B cell (primary cell): ENCODE data around the gene MAP3K7. TPM values are rescaled to one million over a fixed set of nuclear protein-coding genes. Genes with fewer than 3 reads are reported as not detected.

Experiments
- ATAC-seq: fragments of 200-7000 bp; cut with Tn5 transposase; one replicate; pipeline ENCODE4 v1.10.0; 2021; ENCODE audit warnings: low read depth, mild to moderate bottlenecking, moderate number of reproducible peaks, moderate library complexity
- CTCF ChIA-PET: fragments of 350-600 bp; sonication (Branson Sonifier 250); formaldehyde crosslinking; loops from one replicate; lab custom pipeline; 2021; ENCODE audit warnings: antibody characterized with exemption, inconsistent platforms; lab: Charles Lee
- POLR2A ChIA-PET: fragments of 350-600 bp; sonication (Branson Sonifier 250); formaldehyde crosslinking; loops from one replicate; lab custom pipeline; 2021; ENCODE audit warnings: antibody characterized with exemption; lab: Charles Lee
- DNase-seq: peaks from one replicate; pipeline ENCODE4 v3.0.0; 2013
- H2AFZ ChIP-seq: 2 replicates; pipeline ENCODE4 v1.6.1; 2012; ENCODE audit warnings: mild to moderate bottlenecking, low read depth, low read length; ENCODE audit not compliant: insufficient read depth, poor library complexity, severe bottlenecking
- H3K27ac ChIP-seq, 2 donors: 1 replicate in 1 of 2; 2 replicates in 1 of 2; pipeline ENCODE4 v1.5.1; 2012 to 2013; ENCODE audit warnings: low read length in 2 of 2, mild to moderate bottlenecking in 2 of 2, moderate library complexity in 1 of 2
- H3K27me3 ChIP-seq, 4 experiments: fragments of 200-600 bp in 1 of 4; sonication (generic) in 1 of 4; replicated peaks in 1 of 4; 1 replicate in 2 of 4; 2 replicates in 2 of 4; pipeline versions ENCODE4 v1.6.1 to v1.7.0; 2013 to 2016; ENCODE audit warnings: low read length in 3 of 4, mild to moderate bottlenecking in 2 of 4, mixed read lengths in 1 of 4, moderate library complexity in 1 of 4; ENCODE audit not compliant: insufficient read depth in 4 of 4, control insufficient read depth in 3 of 4; ENCODE audit errors: control extremely low read depth in 1 of 4
- H3K36me3 ChIP-seq, 2 experiments: replicated peaks in 1 of 2; 1 replicate in 1 of 2; 2 replicates in 1 of 2; pipeline versions ENCODE4 v1.6.1 to v1.7.1; 2013; ENCODE audit warnings: low read length in 1 of 2; ENCODE audit not compliant: insufficient read depth in 2 of 2, control insufficient read depth in 1 of 2; ENCODE audit errors: control extremely low read depth in 1 of 2, extremely low read depth in 1 of 2
- H3K4me1 ChIP-seq, 2 donors: fragments of 200-600 bp in 1 of 2; sonication (generic) in 1 of 2; 1 replicate in 1 of 2; 2 replicates in 1 of 2; pipeline versions ENCODE4 v1.5.1 to v1.6.1; 2013 to 2017; ENCODE audit warnings: low read length in 2 of 2; ENCODE audit not compliant: control insufficient read depth in 2 of 2, insufficient read depth in 2 of 2
- H3K4me2 ChIP-seq: replicated peaks from 2 replicates; pipeline ENCODE3; 2012; ENCODE audit warnings: mild to moderate bottlenecking, low read depth, low read length; ENCODE audit not compliant: poor library complexity, severe bottlenecking
- H3K4me3 ChIP-seq, 5 experiments: fragments of 200-600 bp in 1 of 5; sonication (generic) in 1 of 5; 1 replicate in 3 of 5; 2 replicates in 2 of 5; pipeline versions ENCODE4 v1.5.1 to v1.7.0; 2011 to 2016; ENCODE audit warnings: low read length in 4 of 5, mild to moderate bottlenecking in 4 of 5, low read depth in 2 of 5, control low read depth in 1 of 5, moderate library complexity in 1 of 5; ENCODE audit not compliant: insufficient read depth in 1 of 5; ENCODE audit errors: control extremely low read depth in 1 of 5, extremely low read depth in 1 of 5
- H3K79me2 ChIP-seq: fragments of 200-600 bp; sonication (generic); one replicate; pipeline ENCODE4 v1.6.0; 2016; ENCODE audit warnings: low read length; ENCODE audit not compliant: control insufficient read depth, insufficient read depth
- H3K9ac ChIP-seq: fragments of 200-600 bp; sonication (generic); 2 replicates; pipeline ENCODE4 v1.6.1; 2017; ENCODE audit warnings: mild to moderate bottlenecking, low read length, moderate library complexity
- H3K9me3 ChIP-seq, 3 donors: one replicate each; pipeline versions ENCODE4 v1.6.1 to v1.7.1; 2013; ENCODE audit warnings: low read length in 2 of 3; ENCODE audit not compliant: control insufficient read depth in 2 of 3, insufficient read depth in 1 of 3; ENCODE audit errors: control extremely low read depth in 1 of 3
- H4K20me1 ChIP-seq: 2 replicates; pipeline ENCODE4 v1.6.0; 2012; ENCODE audit warnings: mild to moderate bottlenecking, low read length; ENCODE audit not compliant: insufficient read depth, control insufficient read depth, poor library complexity, severe bottlenecking
- H3K27ac Mint-ChIP-seq: one replicate; pipeline ENCODE4 v1.8.0; 2021; ENCODE audit warnings: mixed read lengths
- H3K27me3 Mint-ChIP-seq: one replicate; pipeline ENCODE4 v1.8.0; 2021; ENCODE audit warnings: mixed read lengths
- H3K4me1 Mint-ChIP-seq: one replicate; pipeline ENCODE4 v1.8.0; 2021; ENCODE audit warnings: mixed read lengths
- H3K4me3 Mint-ChIP-seq: one replicate; pipeline ENCODE4 v1.8.0; 2021; ENCODE audit warnings: mixed read lengths
- H3K9me3 Mint-ChIP-seq: one replicate; pipeline ENCODE4 v1.8.0; 2022; ENCODE audit warnings: mixed read lengths; ENCODE audit not compliant: insufficient read depth
- EZH2 ChIP-seq: IDR thresholded peaks from 2 replicates; pipeline ENCODE4 v1.6.1; 2012; ENCODE audit warnings: borderline replicate concordance, low read depth, mild to moderate bottlenecking, moderate library complexity, low read length; ENCODE audit not compliant: insufficient read depth, poor library complexity, severe bottlenecking
- WGBS: methylation state at CpG from one replicate; pipeline ENCODE4 v1.1.5; 2013; ENCODE audit warnings: missing lambda C conversion rate; ENCODE audit not compliant: insufficient coverage; 5-methylcytosine and 5-hydroxymethylcytosine counted together
- intact Hi-C: fragments of 100-400 bp; cut with micrococcal nuclease; formaldehyde crosslinking; loops from one replicate; pipeline ENCODE4 v1.10.0; 2022
- polyA plus RNA-seq: library from polyadenylated mRNA; depleted of rRNA; stranded (reverse); fragments of >200 nt; gene quantifications from 2 replicates; pipeline ENCODE4 v1.2.3, GENCODE V29; 2012
- total RNA-seq, 2 donors: library from RNA; stranded (reverse); fragments of 120-200 nt in 1 of 2; gene quantifications; 1 replicate in 1 of 2; 2 replicates in 1 of 2; pipeline versions ENCODE4 v1.2.3 to v1.2.4, GENCODE V29; 2013 to 2022
- TF ChIP-seq, protein P1 (sequence below): fragments of 200-600 bp; IDR thresholded peaks from one replicate; pipeline ENCODE4 v1.8.0; 2022; ENCODE audit warnings: antibody characterized with exemption, mild to moderate bottlenecking

MAP3K7 gene
- total and polyA plus RNA-seq, 2 donors (not counting 1 experiment from before 2014, with no cell fraction given): 15.0 to 32.8 TPM

DNA sequence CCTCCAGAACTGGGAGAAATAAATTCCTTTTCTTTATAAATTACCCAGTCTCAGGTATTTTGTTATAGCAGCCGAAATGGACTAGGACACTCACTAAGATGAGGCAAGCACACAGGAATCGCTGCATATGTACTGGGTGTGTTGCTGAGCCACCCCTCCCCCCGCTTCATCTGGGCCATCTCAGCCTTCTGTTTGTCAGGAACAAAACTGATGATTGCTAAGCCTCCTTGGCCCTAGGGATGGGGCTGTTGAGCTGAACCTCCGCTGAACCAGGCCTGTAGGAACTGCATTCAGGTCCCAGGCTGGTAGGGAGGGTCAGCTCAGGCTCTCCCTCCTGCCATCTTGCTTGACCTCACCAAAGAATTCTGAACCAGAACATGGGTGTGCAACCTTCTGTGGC, 108.6 kb downstream of the MAP3K7 start:
- no peaks in the 10 kb centered on the region for H3K27me3 Mint-ChIP-seq
- Histone ChIP-seq H2AFZ (no peak overlapping the region), H3K36me3 (no peaks in the 10 kb centered on the region), H3K27ac (no peak overlapping the region), H3K4me3 (no peak overlapping the region), H3K4me2 (peak overlapping the region; percentile 67), H3K4me1 (peaks cover 15 to 20% of the 10 kb centered on the region in 2 donors), H3K9ac (no peak overlapping the region), H3K79me2 (peaks cover 51% of the 10 kb centered on the region), H4K20me1 (peaks cover 5% of the 10 kb centered on the region), H3K27me3 (no peaks in the 10 kb centered on the region), H3K9me3 (no peaks in the 10 kb centered on the region)
- ATAC-seq (no peak), DNase-seq (peak; percentile 22)
- H3K27ac Mint-ChIP-seq: peak overlapping the region; percentile 15
- CTCF ChIA-PET: interaction anchor here (0.8 to 9.3 kb wide), 33 partner anchors 8 to 1106 kb away, joined by 3 to 206 read pairs (median 6); no protein-coding TSS in a partner anchor
- TF ChIP-seq EZH2: no peak
- TF ChIP-seq, protein P1, sequence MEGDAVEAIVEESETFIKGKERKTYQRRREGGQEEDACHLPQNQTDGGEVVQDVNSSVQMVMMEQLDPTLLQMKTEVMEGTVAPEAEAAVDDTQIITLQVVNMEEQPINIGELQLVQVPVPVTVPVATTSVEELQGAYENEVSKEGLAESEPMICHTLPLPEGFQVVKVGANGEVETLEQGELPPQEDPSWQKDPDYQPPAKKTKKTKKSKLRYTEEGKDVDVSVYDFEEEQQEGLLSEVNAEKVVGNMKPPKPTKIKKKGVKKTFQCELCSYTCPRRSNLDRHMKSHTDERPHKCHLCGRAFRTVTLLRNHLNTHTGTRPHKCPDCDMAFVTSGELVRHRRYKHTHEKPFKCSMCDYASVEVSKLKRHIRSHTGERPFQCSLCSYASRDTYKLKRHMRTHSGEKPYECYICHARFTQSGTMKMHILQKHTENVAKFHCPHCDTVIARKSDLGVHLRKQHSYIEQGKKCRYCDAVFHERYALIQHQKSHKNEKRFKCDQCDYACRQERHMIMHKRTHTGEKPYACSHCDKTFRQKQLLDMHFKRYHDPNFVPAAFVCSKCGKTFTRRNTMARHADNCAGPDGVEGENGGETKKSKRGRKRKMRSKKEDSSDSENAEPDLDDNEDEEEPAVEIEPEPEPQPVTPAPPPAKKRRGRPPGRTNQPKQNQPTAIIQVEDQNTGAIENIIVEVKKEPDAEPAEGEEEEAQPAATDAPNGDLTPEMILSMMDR: no peak
- H3K4me3 Mint-ChIP-seq: no peak overlapping the region
- peaks cover 24% of the 10 kb centered on the region for H3K4me1 Mint-ChIP-seq
- intact Hi-C loops: loop anchor here (2.0 to 10.0 kb wide), 5 partner anchors 51 to 1045 kb away; partner anchors contain the start of genes ANKRD6 and CASP8AP2
- POLR2A ChIA-PET: no interaction called here
- H3K9me3 Mint-ChIP-seq: no peaks in the 10 kb centered on the region
- WGBS: 96% methylated on average over 4 of the region's 4 CpGs

DNA sequence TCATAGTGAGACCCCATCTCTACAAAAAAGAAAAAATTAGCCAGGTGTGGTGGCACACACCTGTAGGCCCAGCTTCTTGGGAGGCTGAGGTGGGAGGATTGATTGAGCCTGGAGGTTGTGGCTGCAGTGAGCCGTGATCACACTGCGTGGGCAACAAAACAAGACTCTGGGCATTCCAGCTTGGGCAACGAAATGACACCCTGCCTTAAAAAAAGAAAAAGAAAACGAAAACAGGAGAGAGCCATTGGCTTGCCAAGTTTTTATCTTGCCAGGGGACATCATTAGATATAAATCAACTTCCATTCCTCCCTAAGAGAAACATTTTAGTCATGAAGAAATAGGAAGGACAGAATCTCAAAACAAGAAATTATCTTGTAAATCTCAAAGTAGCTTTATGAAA, 109.5 kb downstream of the MAP3K7 start:
- H3K4me2 ChIP-seq: no peak overlapping the region
- Mint-ChIP-seq H3K27ac (no peak overlapping the region), H3K4me3 (no peak overlapping the region), H3K4me1 (peaks cover 27% of the 10 kb centered on the region), H3K9me3 (no peaks in the 10 kb centered on the region), H3K27me3 (no peaks in the 10 kb centered on the region)
- ChIA-PET CTCF (interaction anchor here (0.7 to 9.3 kb wide), 19 partner anchors 17 to 536 kb away, joined by 3 to 206 read pairs (median 3); no protein-coding TSS in a partner anchor), POLR2A (no interaction called here)
- no peaks in the 10 kb centered on the region for H3K27me3 ChIP-seq
- WGBS: 100% methylated on average over 3 of the region's 4 CpGs
- TF ChIP-seq, protein P1: no peak
- no peak for TF ChIP-seq EZH2
- no peaks in the 10 kb centered on the region for H3K9me3 ChIP-seq
- H3K9ac ChIP-seq: no peak overlapping the region
- H3K36me3 ChIP-seq: no peaks in the 10 kb centered on the region
- intact Hi-C loops: loop anchor here (5.0 to 10.0 kb wide), 4 partner anchors 50 to 653 kb away; partner anchors contain the start of gene CASP8AP2
- H4K20me1 ChIP-seq: peaks cover 5% of the 10 kb centered on the region
- H3K4me3 ChIP-seq: no peak overlapping the region
- no peak overlapping the region for H2AFZ ChIP-seq
- H3K4me1 ChIP-seq: peaks cover 22 to 29% of the 10 kb centered on the region in 2 donors
- H3K79me2 ChIP-seq: peaks cover 57% of the 10 kb centered on the region
- DNase-seq (no peak), ATAC-seq (no peak)
- H3K27ac ChIP-seq: no peak overlapping the region
